AG04449 (cell line): ENCODE results near the gene IFRD2.
"Not testable (repeated sequence)": the region's sequence is repeated elsewhere in the genome, so short reads cannot be mapped to it uniquely, and the experiment has no call there.

Experiments
- CTCF ChIA-PET: fragments of 350-600 bp; formaldehyde crosslinking; extraction: SDS; loops from one replicate; lab custom pipeline; 2021; ENCODE audit warnings: antibody characterized with exemption; lab: Yijun Ruan, JAX
- POLR2A ChIA-PET: fragments of 400-600, 350-600 bp; formaldehyde crosslinking; extraction: SDS; loops from one replicate; lab custom pipeline; 2020; ENCODE audit warnings: antibody characterized with exemption, inconsistent platforms; lab: Yijun Ruan, JAX
- DNase-seq: peaks from one replicate; pipeline ENCODE4 v3.0.0-alpha.2; 2010; ENCODE audit warnings: low read depth, low spot score
- H3K4me3 ChIP-seq: 2 replicates; pipeline ENCODE4 v1.5.1; 2011; ENCODE audit warnings: low read depth, mild to moderate bottlenecking, control low read depth, low read length
- TF ChIP-seq, protein P1 (sequence below): IDR thresholded peaks from one replicate; pipeline ENCODE4 v1.5.1; 2011; ENCODE audit warnings: mild to moderate bottlenecking, moderate library complexity, low read length, control low read depth, inconsistent platforms; ENCODE audit not compliant: insufficient read depth; ENCODE audit errors: missing control alignments

Gene IFRD2

DNA sequence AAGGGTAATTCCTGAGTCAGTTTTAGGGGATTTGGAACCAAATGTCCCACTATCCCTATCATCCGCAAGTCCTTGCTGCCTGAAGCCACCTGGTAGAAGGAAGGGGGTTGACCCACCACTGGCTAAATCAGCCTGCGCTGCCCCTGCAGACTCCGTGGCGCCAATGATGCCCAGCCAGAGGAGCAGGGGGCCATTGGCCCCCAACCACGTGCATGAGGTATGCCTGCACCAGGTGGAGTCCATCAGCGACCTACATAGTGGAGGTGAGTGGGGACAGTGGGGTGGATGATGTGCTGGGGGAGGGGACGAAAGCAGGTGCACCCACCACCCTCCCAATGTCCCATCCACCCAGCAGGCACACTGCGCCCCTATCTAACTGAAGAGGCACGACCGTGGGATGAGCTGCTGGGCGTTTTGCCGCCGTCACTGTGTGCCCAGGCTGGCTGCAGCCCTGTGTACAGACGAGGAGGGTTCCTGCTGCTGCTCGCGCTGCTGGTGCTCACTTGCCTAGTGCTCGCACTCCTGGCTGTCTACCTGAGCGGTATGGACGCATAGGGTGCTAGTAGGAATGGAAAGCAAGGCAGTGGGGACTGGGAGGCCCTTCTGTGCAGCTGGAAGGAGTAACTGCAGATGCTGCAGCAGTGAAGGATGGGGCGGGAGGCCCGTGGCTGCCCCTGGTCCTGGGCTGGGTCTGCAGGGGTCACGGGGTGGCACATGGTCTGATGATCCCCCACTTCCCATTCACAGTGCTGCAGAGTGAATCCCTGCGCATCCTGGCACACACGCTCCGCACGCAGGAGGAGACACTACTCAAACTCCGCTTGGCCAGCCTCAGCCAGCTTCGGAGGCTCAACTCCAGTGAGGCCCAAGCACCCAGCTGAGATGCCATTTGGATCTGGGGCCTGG, 5.7 kb downstream of the IFRD2 start:
- DNase-seq, result no peak
- ChIA-PET POLR2A (no interaction called here), CTCF (interaction anchor here (1.0 to 1.9 kb wide), 5 partner anchors 8 to 60 kb away, joined by 3 to 9 read pairs (median 3); partner anchors contain the start of genes LSMEM2 and SEMA3B)
- TF ChIP-seq, protein P1, sequence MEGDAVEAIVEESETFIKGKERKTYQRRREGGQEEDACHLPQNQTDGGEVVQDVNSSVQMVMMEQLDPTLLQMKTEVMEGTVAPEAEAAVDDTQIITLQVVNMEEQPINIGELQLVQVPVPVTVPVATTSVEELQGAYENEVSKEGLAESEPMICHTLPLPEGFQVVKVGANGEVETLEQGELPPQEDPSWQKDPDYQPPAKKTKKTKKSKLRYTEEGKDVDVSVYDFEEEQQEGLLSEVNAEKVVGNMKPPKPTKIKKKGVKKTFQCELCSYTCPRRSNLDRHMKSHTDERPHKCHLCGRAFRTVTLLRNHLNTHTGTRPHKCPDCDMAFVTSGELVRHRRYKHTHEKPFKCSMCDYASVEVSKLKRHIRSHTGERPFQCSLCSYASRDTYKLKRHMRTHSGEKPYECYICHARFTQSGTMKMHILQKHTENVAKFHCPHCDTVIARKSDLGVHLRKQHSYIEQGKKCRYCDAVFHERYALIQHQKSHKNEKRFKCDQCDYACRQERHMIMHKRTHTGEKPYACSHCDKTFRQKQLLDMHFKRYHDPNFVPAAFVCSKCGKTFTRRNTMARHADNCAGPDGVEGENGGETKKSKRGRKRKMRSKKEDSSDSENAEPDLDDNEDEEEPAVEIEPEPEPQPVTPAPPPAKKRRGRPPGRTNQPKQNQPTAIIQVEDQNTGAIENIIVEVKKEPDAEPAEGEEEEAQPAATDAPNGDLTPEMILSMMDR, result no peak
- H3K4me3 ChIP-seq, result no peak overlapping the region

DNA sequence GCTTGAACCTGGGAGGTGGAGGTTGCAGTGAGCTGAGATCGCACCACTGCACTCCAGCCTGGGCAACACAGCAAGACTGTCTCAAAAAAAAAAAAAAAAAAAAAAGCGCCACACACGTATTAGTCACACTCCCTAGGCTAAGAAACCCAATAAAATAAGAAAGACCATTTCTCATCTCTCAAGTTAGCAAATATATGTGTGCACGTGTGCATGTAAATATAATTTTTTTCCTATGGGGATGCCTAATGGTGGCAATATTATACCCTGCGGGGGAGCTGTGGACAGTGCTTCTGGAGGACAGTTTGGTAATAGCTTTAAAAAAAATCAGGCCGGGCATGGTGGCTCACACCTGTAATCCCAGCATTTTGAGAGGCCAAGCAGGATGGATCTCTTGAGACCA, 8.1 kb downstream of the IFRD2 start:
- POLR2A ChIA-PET, DNase-seq, H3K4me3 ChIP-seq: not testable (repeated sequence)
- CTCF ChIA-PET, result interaction anchor here (0.6 to 40.0 kb wide), 5 partner anchors 10 to 91 kb away, joined by 3 to 1609 read pairs (median 11); partner anchors contain the start of genes GNAI2 and GNAT1

DNA sequence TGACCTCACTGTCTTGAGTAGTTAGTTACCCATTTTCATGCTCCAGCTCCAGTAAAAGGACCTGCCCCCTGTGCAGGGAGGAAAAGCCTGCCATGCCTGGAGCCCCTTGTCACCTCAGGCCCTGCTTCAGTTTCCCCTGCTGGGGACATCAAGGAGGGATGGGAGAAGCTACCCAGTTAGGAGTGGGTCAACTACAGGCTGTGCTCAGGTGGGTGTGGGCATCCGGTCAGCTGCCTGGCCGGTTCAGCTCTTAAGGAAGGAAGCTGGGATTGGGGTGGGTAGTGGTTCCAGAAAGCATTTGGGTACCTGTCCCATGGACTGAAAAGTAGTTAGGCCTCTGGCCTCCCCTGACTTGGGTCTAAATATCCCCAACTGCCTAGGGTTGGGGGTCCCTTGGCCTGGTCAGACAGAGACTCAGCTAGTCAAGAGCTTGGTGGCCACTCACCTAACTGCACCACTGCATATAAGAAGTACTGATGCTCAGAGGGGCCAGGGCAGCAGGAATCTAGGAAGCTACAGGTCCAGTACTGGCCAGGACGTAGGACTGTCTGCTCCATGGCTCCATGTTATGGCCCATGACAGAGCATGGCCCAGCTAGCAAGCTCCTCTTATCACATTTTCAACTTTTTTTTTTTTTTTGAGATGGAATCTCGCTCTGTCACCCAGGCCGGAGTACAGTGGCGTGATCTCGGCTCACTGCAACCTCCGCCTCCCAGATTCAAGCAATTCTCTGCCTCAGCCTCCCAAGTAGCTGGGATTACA, 12.8 kb downstream of the IFRD2 start:
- TF ChIP-seq, protein P1, result no peak
- POLR2A ChIA-PET, result interaction anchor here (0.6 to 1.3 kb wide), 3 partner anchors 10 to 63 kb away, joined by 3 to 6 read pairs (median 5); no protein-coding TSS in a partner anchor
- no peak for DNase-seq
- CTCF ChIA-PET, result interaction anchor here (1.3 to 40.0 kb wide), 5 partner anchors 8 to 90 kb away, joined by 4 to 1609 read pairs (median 10); partner anchors contain the start of genes GNAI2, GNAT1 and SEMA3B
- no peak overlapping the region for H3K4me3 ChIP-seq

DNA sequence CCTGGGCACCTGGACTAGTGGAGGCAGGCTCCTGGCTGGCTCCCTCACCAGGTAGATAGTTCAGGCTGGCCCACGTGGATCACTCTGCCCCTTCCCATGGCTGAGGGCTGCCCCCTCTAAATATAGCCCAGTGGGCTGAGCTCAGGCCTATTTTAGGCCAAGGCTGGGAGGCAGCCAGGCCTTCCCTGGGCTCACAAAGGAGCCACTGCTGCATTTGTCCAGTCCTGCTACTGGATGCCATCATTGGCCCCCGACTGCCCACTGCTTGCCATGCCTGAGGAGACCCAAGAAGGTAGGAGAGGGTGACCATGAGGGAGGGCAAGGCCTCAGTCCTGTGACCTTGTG, 13.4 kb downstream of the IFRD2 start, which contains the start of gene LSMEM2:
LSMEM2 (plus strand) TSS at position 208 of the 345 bp plus-strand sequence; CDS start at position 235, 27 bp downstream.
- ChIA-PET POLR2A (no interaction called here), CTCF (interaction anchor here (1.3 to 40.0 kb wide), 5 partner anchors 9 to 90 kb away, joined by 4 to 1609 read pairs (median 10); partner anchors contain the start of genes GNAI2, GNAT1 and SEMA3B)
- no peak within 1 kb of the TSS for H3K4me3 ChIP-seq
- DNase-seq, result no peak
- TF ChIP-seq, protein P1, result no peak

DNA sequence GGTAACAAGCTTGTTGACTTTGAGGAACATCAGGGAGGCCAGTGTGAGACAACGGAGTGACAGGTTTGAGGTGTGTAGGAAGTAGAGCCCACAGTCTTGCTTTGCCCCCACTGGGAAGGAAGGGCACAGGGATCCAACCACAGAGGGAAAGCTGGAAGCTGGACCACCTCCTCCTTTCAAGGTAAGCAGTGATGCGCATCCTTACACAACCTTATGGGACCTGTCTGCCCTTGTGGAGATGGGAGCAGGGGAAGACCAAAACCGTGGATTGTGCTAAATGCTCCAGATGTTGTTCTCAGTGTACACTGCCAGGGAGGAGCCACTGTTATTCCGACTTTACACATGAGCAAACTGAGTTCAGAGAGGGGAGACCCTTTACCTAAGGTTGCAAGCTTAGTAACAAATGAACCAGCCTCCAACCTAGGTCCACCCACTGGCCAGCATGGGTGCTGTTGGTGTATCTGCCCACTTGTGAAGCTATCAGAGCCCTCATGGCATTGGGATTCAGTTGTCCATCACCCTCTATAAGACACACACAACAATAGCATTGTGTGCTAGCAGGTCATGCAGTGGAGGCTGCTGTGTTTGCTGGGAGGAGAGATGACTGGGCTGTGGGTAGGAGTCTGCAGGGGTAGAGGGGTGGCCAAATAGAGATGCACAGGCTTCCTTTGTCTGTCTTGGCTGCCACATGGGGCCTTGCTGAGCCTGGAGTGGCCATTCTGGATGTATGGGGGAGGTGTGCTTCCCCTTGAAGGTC, 13.9 kb downstream of the IFRD2 start:
- no peak overlapping the region for H3K4me3 ChIP-seq
- DNase-seq, result no peak
- ChIA-PET CTCF (interaction anchor here (1.3 to 40.0 kb wide), 5 partner anchors 8 to 89 kb away, joined by 4 to 1609 read pairs (median 10); partner anchors contain the start of genes GNAI2, GNAT1 and SEMA3B), POLR2A (no interaction called here)
- TF ChIP-seq, protein P1, result no peak

DNA sequence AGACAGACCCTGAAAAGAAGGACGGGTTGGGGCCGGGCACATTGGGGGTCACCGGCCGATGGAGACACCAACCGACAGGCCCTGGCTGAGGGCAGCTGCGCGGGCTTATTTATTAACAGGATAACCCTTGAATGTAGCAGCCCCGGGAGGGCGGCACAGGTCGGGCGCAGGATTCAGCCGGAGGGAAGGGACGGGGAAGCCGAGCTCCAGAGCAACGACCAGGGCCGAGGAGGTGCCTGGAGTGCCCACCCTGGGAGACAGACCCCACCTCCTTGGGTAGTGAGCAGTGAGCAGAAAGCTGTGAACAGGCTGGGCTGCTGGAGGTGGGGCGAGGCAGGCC, 15.5 kb downstream of the IFRD2 start:
- TF ChIP-seq, protein P1, result no peak
- CTCF ChIA-PET, result interaction anchor here (0.8 to 40.0 kb wide), 3 partner anchors 13 to 83 kb away, joined by 3 to 1609 read pairs (median 303); partner anchors contain the start of genes GNAI2 and GNAT1
- H3K4me3 ChIP-seq, result no peak overlapping the region
- POLR2A ChIA-PET, result interaction anchor here (0.7 kb wide), 1 partner anchor 68 kb away, joined by 3 read pairs; no protein-coding TSS in a partner anchor
- DNase-seq, result no peak
